GM21423 (cell line): ENCODE data around the gene SLC22A1.
A peak's percentile ranks its signal among the peaks of the same experiment; 100 is the strongest.
"Not testable (repeated sequence)": the region's sequence is repeated elsewhere in the genome, so short reads cannot be mapped to it uniquely, and the experiment has no call there.

Experiments used
- ATAC-seq: cut with Tn5 transposase; IDR thresholded peaks from one replicate; pipeline ENCODE4 v1.9.1; 2021; ENCODE audit warnings: mild to moderate bottlenecking, moderate library complexity; ENCODE audit not compliant: unreplicated experiment

Gene SLC22A1

GRCh38 chr6:160165928-160166327 lies 44.3 kb downstream of the SLC22A1 start:
- ATAC-seq, result not testable (repeated sequence)

- ATAC-seq, result no peak
Observed at GRCh38 chr6:160167604-160168399, 46.2 kb downstream of the SLC22A1 start.

GRCh38 chr6:160170018-160170680 lies 48.5 kb downstream of the SLC22A1 start:
- ATAC-seq, result no peak

GRCh38 chr6:160172704-160173103 lies 51.1 kb downstream of the SLC22A1 start:
- no peak for ATAC-seq

- ATAC-seq, result no peak
Observed at GRCh38 chr6:160173806-160174527, 52.4 kb downstream of the SLC22A1 start.

- no peak for ATAC-seq
Observed at GRCh38 chr6:160174681-160175080, 53.1 kb downstream of the SLC22A1 start.

GRCh38 chr6:160177220-160177619 lies 55.6 kb downstream of the SLC22A1 start:
- no peak for ATAC-seq

GRCh38 chr6:160178271-160178670 lies 56.7 kb downstream of the SLC22A1 start:
- no peak for ATAC-seq

- no peak for ATAC-seq
Observed at GRCh38 chr6:160180706-160181105, 59.1 kb downstream of the SLC22A1 start.

- no peak for ATAC-seq
Observed at GRCh38 chr6:160188773-160189172, 67.2 kb downstream of the SLC22A1 start.

- ATAC-seq, result no peak
Observed at GRCh38 chr6:160190081-160190480, 68.5 kb downstream of the SLC22A1 start.

- no peak for ATAC-seq
Observed at GRCh38 chr6:160190973-160191372, 69.4 kb downstream of the SLC22A1 start.

GRCh38 chr6:160192840-160193239 lies 71.2 kb downstream of the SLC22A1 start:
- no peak for ATAC-seq

- ATAC-seq, result no peak
Observed at GRCh38 chr6:160194808-160195207, 73.2 kb downstream of the SLC22A1 start.

- ATAC-seq, result no peak
Observed at GRCh38 chr6:160197662-160198061, 76.0 kb downstream of the SLC22A1 start.

GRCh38 chr6:160198606-160199211 lies 77.1 kb downstream of the SLC22A1 start:
- peak; percentile 98 for ATAC-seq

- no peak for ATAC-seq
Observed at GRCh38 chr6:160201061-160201460, 79.4 kb downstream of the SLC22A1 start.

GRCh38 chr6:160202411-160202810 lies 80.8 kb downstream of the SLC22A1 start:
- ATAC-seq, result no peak

- ATAC-seq, result no peak
Observed at GRCh38 chr6:160203076-160203475, 81.5 kb downstream of the SLC22A1 start.

GRCh38 chr6:160203522-160203921 lies 81.9 kb downstream of the SLC22A1 start:
- ATAC-seq, result no peak

- no peak for ATAC-seq
Observed at GRCh38 chr6:160203953-160204352, 82.3 kb downstream of the SLC22A1 start.
